HEK293 (cell line): Measurements from ENCODE around the gene SNORC.

Experiments
- GLI4 ChIP-seq: fragments of 450-650 bp; formaldehyde crosslinking; IDR thresholded peaks from 2 replicates; pipeline ENCODE4 v1.5.1; 2016; ENCODE audit warnings: missing biosample characterization, missing genetic modification characterization
- KLF9 ChIP-seq: fragments of 450-650 bp; formaldehyde crosslinking; IDR thresholded peaks from 2 replicates; pipeline ENCODE4 v1.5.1; 2016; ENCODE audit warnings: missing biosample characterization, missing genetic modification characterization, low read depth
- YY1 ChIP-seq: fragments of 450-650 bp; formaldehyde crosslinking; IDR thresholded peaks from 2 replicates; pipeline ENCODE4 v1.5.1; 2018; ENCODE audit warnings: missing biosample characterization, missing genetic modification characterization
- ZBTB8A ChIP-seq: fragments of 450-650 bp; formaldehyde crosslinking; IDR thresholded peaks from 2 replicates; pipeline ENCODE4 v1.5.1; 2016; ENCODE audit warnings: missing biosample characterization, missing genetic modification characterization
- ZFP37 ChIP-seq: fragments of 450-650 bp; formaldehyde crosslinking; IDR thresholded peaks from 2 replicates; pipeline ENCODE4 v1.5.1; 2016; ENCODE audit warnings: missing biosample characterization, missing genetic modification characterization
- ZFP41 ChIP-seq: fragments of 450-650 bp; formaldehyde crosslinking; IDR thresholded peaks from 2 replicates; pipeline ENCODE4 v1.5.1; 2016; ENCODE audit warnings: missing biosample characterization, missing genetic modification characterization, borderline replicate concordance
- ZNF133 ChIP-seq: fragments of 450-650 bp; formaldehyde crosslinking; IDR thresholded peaks from 2 replicates; pipeline ENCODE4 v1.5.1; 2016; ENCODE audit warnings: missing biosample characterization, missing genetic modification characterization
- ZNF560 ChIP-seq: fragments of 450-650 bp; formaldehyde crosslinking; IDR thresholded peaks from 2 replicates; pipeline ENCODE4 v1.5.1; 2017; ENCODE audit warnings: missing biosample characterization, missing genetic modification characterization, borderline replicate concordance
- ZNF76 ChIP-seq: fragments of 450-650 bp; formaldehyde crosslinking; IDR thresholded peaks from 2 replicates; pipeline ENCODE4; 2016; ENCODE audit warnings: low read depth, missing biosample characterization, missing genetic modification characterization, borderline replicate concordance
- TF ChIP-seq, protein P1 (sequence below): fragments of 450-650 bp; formaldehyde crosslinking; IDR thresholded peaks from 2 replicates; pipeline ENCODE4 v1.5.1; 2016; ENCODE audit warnings: missing biosample characterization, missing genetic modification characterization
- TF ChIP-seq, protein P2 (sequence below): IDR thresholded peaks from 2 replicates; pipeline ENCODE4 v1.6.1; 2011; ENCODE audit warnings: mild to moderate bottlenecking, low read depth, low read length, borderline replicate concordance
- TF ChIP-seq, protein P3 (sequence below): fragments of 450-650 bp; formaldehyde crosslinking; IDR thresholded peaks from 2 replicates; pipeline ENCODE4 v1.5.1; 2016; ENCODE audit warnings: missing biosample characterization, missing genetic modification characterization
- TF ChIP-seq, protein P4 (sequence below): fragments of 450-650 bp; formaldehyde crosslinking; IDR thresholded peaks from 2 replicates; pipeline ENCODE4 v1.5.1; 2016; ENCODE audit warnings: missing biosample characterization, missing genetic modification characterization, low read depth
- TF ChIP-seq, protein P5 (sequence below): fragments of 450-650 bp; formaldehyde crosslinking; IDR thresholded peaks from 2 replicates; pipeline ENCODE4 v1.5.1; 2016; ENCODE audit warnings: missing biosample characterization, missing genetic modification characterization

DNA sequence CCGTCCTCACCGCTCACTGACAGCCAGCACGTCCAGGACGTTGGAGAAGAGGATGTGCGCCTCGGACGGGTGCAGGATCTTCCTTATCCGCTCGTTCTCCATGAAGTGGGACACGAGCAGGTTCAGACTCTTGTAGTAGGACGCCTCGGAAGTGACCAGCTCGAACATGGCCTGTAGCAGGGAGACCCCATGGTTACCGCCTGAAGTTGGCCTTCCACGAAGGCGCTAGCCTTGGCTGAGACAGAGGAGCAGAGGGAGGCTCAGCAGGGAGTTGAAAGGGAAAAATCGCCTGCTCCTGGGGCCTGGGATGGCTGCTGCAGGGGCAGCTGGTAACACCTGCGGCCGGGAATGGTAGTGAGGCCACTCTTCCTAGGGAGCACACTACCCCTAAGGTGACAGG, 24.7 kb downstream of the SNORC start:
- TF ChIP-seq KLF9 (tag by site-specific recombination): no peak
- TF ChIP-seq ZFP37: no peak
- no peak for TF ChIP-seq ZBTB8A (tag by site-specific recombination)
- TF ChIP-seq, protein P1, sequence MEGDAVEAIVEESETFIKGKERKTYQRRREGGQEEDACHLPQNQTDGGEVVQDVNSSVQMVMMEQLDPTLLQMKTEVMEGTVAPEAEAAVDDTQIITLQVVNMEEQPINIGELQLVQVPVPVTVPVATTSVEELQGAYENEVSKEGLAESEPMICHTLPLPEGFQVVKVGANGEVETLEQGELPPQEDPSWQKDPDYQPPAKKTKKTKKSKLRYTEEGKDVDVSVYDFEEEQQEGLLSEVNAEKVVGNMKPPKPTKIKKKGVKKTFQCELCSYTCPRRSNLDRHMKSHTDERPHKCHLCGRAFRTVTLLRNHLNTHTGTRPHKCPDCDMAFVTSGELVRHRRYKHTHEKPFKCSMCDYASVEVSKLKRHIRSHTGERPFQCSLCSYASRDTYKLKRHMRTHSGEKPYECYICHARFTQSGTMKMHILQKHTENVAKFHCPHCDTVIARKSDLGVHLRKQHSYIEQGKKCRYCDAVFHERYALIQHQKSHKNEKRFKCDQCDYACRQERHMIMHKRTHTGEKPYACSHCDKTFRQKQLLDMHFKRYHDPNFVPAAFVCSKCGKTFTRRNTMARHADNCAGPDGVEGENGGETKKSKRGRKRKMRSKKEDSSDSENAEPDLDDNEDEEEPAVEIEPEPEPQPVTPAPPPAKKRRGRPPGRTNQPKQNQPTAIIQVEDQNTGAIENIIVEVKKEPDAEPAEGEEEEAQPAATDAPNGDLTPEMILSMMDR (tag by site-specific recombination): no peak
- no peak for TF ChIP-seq YY1 (tag by site-specific recombination)
- TF ChIP-seq, protein P2, sequence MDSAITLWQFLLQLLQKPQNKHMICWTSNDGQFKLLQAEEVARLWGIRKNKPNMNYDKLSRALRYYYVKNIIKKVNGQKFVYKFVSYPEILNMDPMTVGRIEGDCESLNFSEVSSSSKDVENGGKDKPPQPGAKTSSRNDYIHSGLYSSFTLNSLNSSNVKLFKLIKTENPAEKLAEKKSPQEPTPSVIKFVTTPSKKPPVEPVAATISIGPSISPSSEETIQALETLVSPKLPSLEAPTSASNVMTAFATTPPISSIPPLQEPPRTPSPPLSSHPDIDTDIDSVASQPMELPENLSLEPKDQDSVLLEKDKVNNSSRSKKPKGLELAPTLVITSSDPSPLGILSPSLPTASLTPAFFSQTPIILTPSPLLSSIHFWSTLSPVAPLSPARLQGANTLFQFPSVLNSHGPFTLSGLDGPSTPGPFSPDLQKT: no peak
- TF ChIP-seq, protein P3, sequence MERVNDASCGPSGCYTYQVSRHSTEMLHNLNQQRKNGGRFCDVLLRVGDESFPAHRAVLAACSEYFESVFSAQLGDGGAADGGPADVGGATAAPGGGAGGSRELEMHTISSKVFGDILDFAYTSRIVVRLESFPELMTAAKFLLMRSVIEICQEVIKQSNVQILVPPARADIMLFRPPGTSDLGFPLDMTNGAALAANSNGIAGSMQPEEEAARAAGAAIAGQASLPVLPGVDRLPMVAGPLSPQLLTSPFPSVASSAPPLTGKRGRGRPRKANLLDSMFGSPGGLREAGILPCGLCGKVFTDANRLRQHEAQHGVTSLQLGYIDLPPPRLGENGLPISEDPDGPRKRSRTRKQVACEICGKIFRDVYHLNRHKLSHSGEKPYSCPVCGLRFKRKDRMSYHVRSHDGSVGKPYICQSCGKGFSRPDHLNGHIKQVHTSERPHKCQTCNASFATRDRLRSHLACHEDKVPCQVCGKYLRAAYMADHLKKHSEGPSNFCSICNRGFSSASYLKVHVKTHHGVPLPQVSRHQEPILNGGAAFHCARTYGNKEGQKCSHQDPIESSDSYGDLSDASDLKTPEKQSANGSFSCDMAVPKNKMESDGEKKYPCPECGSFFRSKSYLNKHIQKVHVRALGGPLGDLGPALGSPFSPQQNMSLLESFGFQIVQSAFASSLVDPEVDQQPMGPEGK: no peak
- TF ChIP-seq, protein P4, sequence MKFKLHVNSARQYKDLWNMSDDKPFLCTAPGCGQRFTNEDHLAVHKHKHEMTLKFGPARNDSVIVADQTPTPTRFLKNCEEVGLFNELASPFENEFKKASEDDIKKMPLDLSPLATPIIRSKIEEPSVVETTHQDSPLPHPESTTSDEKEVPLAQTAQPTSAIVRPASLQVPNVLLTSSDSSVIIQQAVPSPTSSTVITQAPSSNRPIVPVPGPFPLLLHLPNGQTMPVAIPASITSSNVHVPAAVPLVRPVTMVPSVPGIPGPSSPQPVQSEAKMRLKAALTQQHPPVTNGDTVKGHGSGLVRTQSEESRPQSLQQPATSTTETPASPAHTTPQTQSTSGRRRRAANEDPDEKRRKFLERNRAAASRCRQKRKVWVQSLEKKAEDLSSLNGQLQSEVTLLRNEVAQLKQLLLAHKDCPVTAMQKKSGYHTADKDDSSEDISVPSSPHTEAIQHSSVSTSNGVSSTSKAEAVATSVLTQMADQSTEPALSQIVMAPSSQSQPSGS (tag by site-specific recombination): no peak
- no peak for TF ChIP-seq ZNF76 (tag by site-specific recombination)
- TF ChIP-seq GLI4 (tag by site-specific recombination): no peak
- TF ChIP-seq, protein P5, sequence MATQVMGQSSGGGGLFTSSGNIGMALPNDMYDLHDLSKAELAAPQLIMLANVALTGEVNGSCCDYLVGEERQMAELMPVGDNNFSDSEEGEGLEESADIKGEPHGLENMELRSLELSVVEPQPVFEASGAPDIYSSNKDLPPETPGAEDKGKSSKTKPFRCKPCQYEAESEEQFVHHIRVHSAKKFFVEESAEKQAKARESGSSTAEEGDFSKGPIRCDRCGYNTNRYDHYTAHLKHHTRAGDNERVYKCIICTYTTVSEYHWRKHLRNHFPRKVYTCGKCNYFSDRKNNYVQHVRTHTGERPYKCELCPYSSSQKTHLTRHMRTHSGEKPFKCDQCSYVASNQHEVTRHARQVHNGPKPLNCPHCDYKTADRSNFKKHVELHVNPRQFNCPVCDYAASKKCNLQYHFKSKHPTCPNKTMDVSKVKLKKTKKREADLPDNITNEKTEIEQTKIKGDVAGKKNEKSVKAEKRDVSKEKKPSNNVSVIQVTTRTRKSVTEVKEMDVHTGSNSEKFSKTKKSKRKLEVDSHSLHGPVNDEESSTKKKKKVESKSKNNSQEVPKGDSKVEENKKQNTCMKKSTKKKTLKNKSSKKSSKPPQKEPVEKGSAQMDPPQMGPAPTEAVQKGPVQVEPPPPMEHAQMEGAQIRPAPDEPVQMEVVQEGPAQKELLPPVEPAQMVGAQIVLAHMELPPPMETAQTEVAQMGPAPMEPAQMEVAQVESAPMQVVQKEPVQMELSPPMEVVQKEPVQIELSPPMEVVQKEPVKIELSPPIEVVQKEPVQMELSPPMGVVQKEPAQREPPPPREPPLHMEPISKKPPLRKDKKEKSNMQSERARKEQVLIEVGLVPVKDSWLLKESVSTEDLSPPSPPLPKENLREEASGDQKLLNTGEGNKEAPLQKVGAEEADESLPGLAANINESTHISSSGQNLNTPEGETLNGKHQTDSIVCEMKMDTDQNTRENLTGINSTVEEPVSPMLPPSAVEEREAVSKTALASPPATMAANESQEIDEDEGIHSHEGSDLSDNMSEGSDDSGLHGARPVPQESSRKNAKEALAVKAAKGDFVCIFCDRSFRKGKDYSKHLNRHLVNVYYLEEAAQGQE: no peak
- no peak for TF ChIP-seq ZNF560 (tag by site-specific recombination)
- TF ChIP-seq ZNF133 (tag by site-specific recombination): no peak
- TF ChIP-seq ZFP41: no peak
